ENCODE measurements around the gene PDE1C. TPM values are rescaled to one million over a fixed set of nuclear protein-coding genes. Genes with fewer than 3 reads are reported as not detected.

Gene PDE1C
- total RNA-seq, 2 donors from 2014 or later, result 35.7 to 47.8 TPM

- Histone ChIP-seq H3K4me3 (no peak overlapping the region), H3K4me1 (no peaks in the 10 kb centered on the region), H3K27me3 (no peaks in the 10 kb centered on the region), H3K27ac (no peak overlapping the region), H3K36me3 (no peaks in the 10 kb centered on the region), H3K9me3 (no peaks in the 10 kb centered on the region)
- no peak for DNase-seq (ENCODE audit: low spot score)
- TF ChIP-seq CTCF (IDR thresholded peaks at IDR 0.05), result no peak
Measured at GRCh38 chr7:31734456-31734855, 335.8 kb downstream of the PDE1C start.

- TF ChIP-seq CTCF (IDR thresholded peaks at IDR 0.05), result no peak
Measured at GRCh38 chr7:31729195-31729804, 340.9 kb downstream of the PDE1C start.

GRCh38 chr7:31724696-31725095 is 345.5 kb downstream of the PDE1C start:
- H3K27me3 ChIP-seq, result no peaks in the 10 kb centered on the region
- no peak overlapping the region for H3K27ac ChIP-seq
- no peak for DNase-seq (ENCODE audit: low spot score)
- TF ChIP-seq CTCF (IDR thresholded peaks at IDR 0.05), result no peak
- H3K9me3 ChIP-seq, result no peaks in the 10 kb centered on the region
- no peaks in the 10 kb centered on the region for H3K4me1 ChIP-seq
- H3K36me3 ChIP-seq, result no peaks in the 10 kb centered on the region
- H3K4me3 ChIP-seq, result no peak overlapping the region

More at GRCh38 chr7:31729195-31729804, 340.9 kb downstream of the PDE1C start:
- Histone ChIP-seq H3K9me3 (no peaks in the 10 kb centered on the region), H3K4me3 (no peak overlapping the region), H3K4me1 (no peaks in the 10 kb centered on the region), H3K36me3 (no peaks in the 10 kb centered on the region), H3K27ac (no peak overlapping the region), H3K27me3 (no peaks in the 10 kb centered on the region)
- DNase-seq (ENCODE audit: low spot score), result no peak

GRCh38 chr7:31720366-31720765 is 349.8 kb downstream of the PDE1C start:
- Histone ChIP-seq H3K36me3 (no peaks in the 10 kb centered on the region), H3K27ac (no peak overlapping the region), H3K27me3 (no peaks in the 10 kb centered on the region), H3K4me3 (no peak overlapping the region), H3K4me1 (no peaks in the 10 kb centered on the region), H3K9me3 (no peaks in the 10 kb centered on the region)
- DNase-seq (ENCODE audit: low spot score), result no peak
- TF ChIP-seq CTCF (IDR thresholded peaks at IDR 0.05), result no peak

- no peaks in the 10 kb centered on the region for H3K9me3 ChIP-seq
- no peaks in the 10 kb centered on the region for H3K4me1 ChIP-seq
- DNase-seq (ENCODE audit: low spot score), result no peak
- no peak for TF ChIP-seq CTCF (IDR thresholded peaks at IDR 0.05)
- H3K4me3 ChIP-seq, result no peak overlapping the region
- H3K27ac ChIP-seq, result no peak overlapping the region
- no peaks in the 10 kb centered on the region for H3K36me3 ChIP-seq
- H3K27me3 ChIP-seq, result no peaks in the 10 kb centered on the region
Measured at GRCh38 chr7:31716355-31716754, 353.9 kb downstream of the PDE1C start.

GRCh38 chr7:31710171-31710570 is 360.0 kb downstream of the PDE1C start:
- no peak overlapping the region for H3K27ac ChIP-seq
- no peak for DNase-seq (ENCODE audit: low spot score)
- H3K4me1 ChIP-seq, result no peaks in the 10 kb centered on the region
- H3K9me3 ChIP-seq, result no peaks in the 10 kb centered on the region
- H3K27me3 ChIP-seq, result no peaks in the 10 kb centered on the region
- no peaks in the 10 kb centered on the region for H3K36me3 ChIP-seq
- H3K4me3 ChIP-seq, result no peak overlapping the region
- no peak for TF ChIP-seq CTCF (IDR thresholded peaks at IDR 0.05)

Measured in right atrium auricular region (tissue), 2 donors.